ENCODE data around the gene CACNA2D4. TPM values are rescaled to one million over a fixed set of nuclear protein-coding genes. Genes with fewer than 3 reads are reported as not detected.

Gene CACNA2D4
- total and polyA plus RNA-seq, 2 donors (not counting 3 experiments of a cell fraction or from before 2014, with no cell fraction given) = 0.58 to 0.73 TPM

DNA sequence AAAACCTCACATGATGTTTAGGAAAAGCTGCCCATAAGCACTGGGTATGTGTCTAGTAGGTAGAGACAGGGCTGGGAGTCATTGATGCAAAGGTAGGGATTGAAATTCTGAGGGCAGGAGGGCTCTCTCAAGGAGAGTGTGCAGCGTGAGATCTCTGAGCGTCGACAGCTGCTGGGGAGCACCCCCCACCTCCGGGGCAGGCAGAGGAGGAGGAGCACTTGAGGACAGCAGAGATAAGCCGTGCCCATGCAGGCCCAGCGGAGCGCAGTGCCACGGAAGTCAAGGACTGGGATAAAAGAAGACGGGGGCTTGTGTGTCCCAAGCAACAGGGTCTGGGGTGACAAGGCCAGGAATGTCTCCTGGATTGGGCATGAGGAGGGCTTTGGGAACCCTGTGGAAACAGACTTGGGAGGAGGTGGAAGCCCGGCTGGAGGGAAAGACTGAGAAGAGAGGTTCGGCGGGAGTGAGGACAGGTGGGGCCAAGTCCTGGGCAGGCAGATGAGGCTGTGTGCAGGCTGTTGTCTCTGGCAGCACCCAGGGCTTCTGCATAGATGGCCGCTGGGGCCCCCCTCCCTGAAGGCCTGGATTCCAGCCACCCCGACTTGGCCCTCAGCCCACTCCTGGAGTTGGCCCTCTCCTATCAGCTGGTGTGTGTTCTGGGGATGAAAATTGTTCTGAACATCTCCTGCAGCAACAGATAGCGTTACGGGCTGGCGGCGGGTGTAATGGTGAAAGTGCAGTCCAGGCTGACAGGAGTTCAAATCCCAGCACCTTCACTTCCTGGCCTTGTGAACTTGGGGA lies 1.9 kb downstream of the CACNA2D4 start:
- FAIRE-seq (no peak), DNase-seq (ENCODE audit: low read depth, low spot score) (no peak)
- Histone ChIP-seq H3K4me3 (replicated peaks in 1 of 3; ENCODE audit: insufficient read depth in 1 of 3, low read depth in 1 of 3, low read length in 3 of 3) (no peak overlapping the region), H3K9me1 (replicated peaks; ENCODE audit: control insufficient read depth, extremely low read depth, insufficient read depth, low read length) (no peaks in the 10 kb centered on the region), H3K4me1 (ENCODE audit: control insufficient read depth, extremely low read depth, insufficient read depth, low read length) (no peaks in the 10 kb centered on the region), H3K27ac (ENCODE audit: insufficient read depth, low read depth, low read length) (no peak overlapping the region), H2AFZ (ENCODE audit: low read depth, low read length) (no peak overlapping the region), H3K79me2 (ENCODE audit: control insufficient read depth, insufficient read depth, low read length) (no peaks in the 10 kb centered on the region), H3K9ac (replicated peaks; ENCODE audit: extremely low read depth, insufficient read depth, low read length) (no peak overlapping the region), H4K20me1 (replicated peaks; ENCODE audit: control insufficient read depth, extremely low read depth, insufficient read depth, low read length) (no peaks in the 10 kb centered on the region), H3K36me3 (ENCODE audit: control insufficient read depth in 2 of 2, extremely low read depth in 1 of 2, insufficient read depth in 2 of 2, low read length in 2 of 2) (no peaks in the 10 kb centered on the region), H3K27me3 (ENCODE audit: control insufficient read depth in 2 of 2, insufficient read depth in 2 of 2, low read length in 2 of 2) (peaks cover 1 to 3% of the 10 kb centered on the region in 2 experiments), H3K9me3 (replicated peaks; ENCODE audit: control insufficient read depth, insufficient read depth, low read length) (no peaks in the 10 kb centered on the region), H3K4me2 (ENCODE audit: insufficient read depth, low read length) (no peak overlapping the region)
- BruUV-seq (replicated peaks) = no TSS peak
- intact Hi-C loops (cut with micrococcal nuclease) = no loop called here
- TF ChIP-seq GATA2 (IDR thresholded peaks at IDR 0.05; ENCODE audit: insufficient read depth, insufficient read length, low read depth, low read length) (no peak), EZH2 (IDR thresholded peaks at IDR 0.05; ENCODE audit: borderline replicate concordance, low read depth, low read length, severe bottlenecking) (no peak), JUN (IDR thresholded peaks at IDR 0.05; ENCODE audit: borderline replicate concordance, insufficient read depth, insufficient read length, low read depth) (no peak), POLR2A (IDR thresholded peaks at IDR 0.05; ENCODE audit: low read depth, low read length) (no peak), MYC (IDR thresholded peaks at IDR 0.05; ENCODE audit: low read depth, low read length) (no peak), POLR2AphosphoS5 (IDR thresholded peaks at IDR 0.05; ENCODE audit: insufficient read depth, low read depth, low read length) (no peak), CTCF (IDR thresholded peaks at IDR 0.05; ENCODE audit: extremely low read depth in 1 of 2, insufficient read depth in 1 of 2, low read depth in 1 of 2, low read length in 2 of 2) (no peak), FOS (IDR thresholded peaks at IDR 0.05; ENCODE audit: borderline replicate concordance, insufficient read depth, low read length) (no peak)
- TF ChIP-seq, protein P1, sequence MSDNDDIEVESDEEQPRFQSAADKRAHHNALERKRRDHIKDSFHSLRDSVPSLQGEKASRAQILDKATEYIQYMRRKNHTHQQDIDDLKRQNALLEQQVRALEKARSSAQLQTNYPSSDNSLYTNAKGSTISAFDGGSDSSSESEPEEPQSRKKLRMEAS (IDR thresholded peaks at IDR 0.05; ENCODE audit: insufficient read depth, insufficient read length) = no peak
- CTCF ChIA-PET = interaction anchor here (1.1 to 1.7 kb wide), 3 partner anchors 13 to 24 kb away, joined by 3 to 4 read pairs (median 4); no protein-coding TSS in a partner anchor
- dilution Hi-C loops (cut with MboI; ENCODE audit: extremely low pct_ligation_motif_present, low sequenced_read_pairs) = no loop called here
- POLR2A ChIA-PET = no interaction called here

Measured in endothelial cell of umbilical vein (primary cell).